ENCODE measurements around the gene PIGK. TPM values are rescaled to one million over a fixed set of nuclear protein-coding genes. Genes with fewer than 3 reads are reported as not detected.
A peak's percentile ranks its signal among the peaks of the same experiment; 100 is the strongest.

Gene PIGK
- 9.2 and 11.2 TPM in 2 replicates for total RNA-seq
- 13.0 and 23.2 TPM in 2 replicates for polyA plus RNA-seq

DNA sequence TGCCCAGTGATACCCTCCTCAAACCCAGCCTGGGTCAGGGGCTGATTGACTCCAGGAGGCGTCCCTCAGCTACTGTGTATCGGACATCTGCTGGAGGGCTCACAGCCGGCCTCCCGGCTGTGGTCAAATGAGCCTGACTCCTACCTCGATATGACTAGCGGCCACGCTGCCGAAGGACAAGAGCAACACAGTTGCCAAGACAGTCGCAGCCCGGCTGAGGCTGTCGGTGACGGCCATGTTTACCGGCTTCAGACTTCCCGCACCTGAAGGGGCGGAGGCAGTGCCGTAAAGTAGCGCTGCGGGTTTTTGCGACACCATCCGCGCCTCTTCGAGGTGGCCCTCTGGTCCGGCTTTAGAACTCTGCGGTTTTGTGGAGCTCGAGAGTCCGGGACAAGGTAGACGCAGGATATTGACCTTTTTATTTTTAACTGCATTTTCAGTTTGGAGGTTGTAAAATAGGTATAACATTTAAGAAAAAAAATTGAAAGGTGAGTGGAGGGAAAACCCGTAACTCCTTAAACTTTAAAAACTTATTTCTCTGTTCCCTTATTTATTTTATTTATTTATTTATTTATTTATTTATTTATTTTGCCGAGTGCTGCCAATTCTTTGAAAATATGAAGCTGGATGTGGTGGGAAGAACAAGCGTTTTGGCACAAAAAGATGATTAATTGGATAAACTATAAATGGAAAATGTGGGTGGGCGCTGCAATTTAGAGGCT lies at the start of gene PIGK:
Gene PIGK (minus strand): TSS at position 265 of the 722 bp plus-strand sequence. CDS start 28 bp downstream, at position 237.
- TF ChIP-seq CTCF (IDR thresholded peaks at IDR 0.05; ENCODE audit: low read depth, low read length), result no peak
- H3K27ac ChIP-seq, result peak within 1 kb of the TSS; percentile 82
- peaks cover 10% of the 10 kb centered on the region for H3K4me1 ChIP-seq (ENCODE audit: low read depth)
- DNase-seq (ENCODE audit: low read depth in 1 of 2, low spot score in 1 of 2), result peak; percentile 89 to 93
- H3K27me3 ChIP-seq, result no peaks in the 10 kb centered on the region
- H3K4me3 ChIP-seq, result peak within 1 kb of the TSS; percentile 81
- no peaks in the 10 kb centered on the region for H3K36me3 ChIP-seq
- H3K9me3 ChIP-seq (ENCODE audit: low read depth), result no peaks in the 10 kb centered on the region

DNA sequence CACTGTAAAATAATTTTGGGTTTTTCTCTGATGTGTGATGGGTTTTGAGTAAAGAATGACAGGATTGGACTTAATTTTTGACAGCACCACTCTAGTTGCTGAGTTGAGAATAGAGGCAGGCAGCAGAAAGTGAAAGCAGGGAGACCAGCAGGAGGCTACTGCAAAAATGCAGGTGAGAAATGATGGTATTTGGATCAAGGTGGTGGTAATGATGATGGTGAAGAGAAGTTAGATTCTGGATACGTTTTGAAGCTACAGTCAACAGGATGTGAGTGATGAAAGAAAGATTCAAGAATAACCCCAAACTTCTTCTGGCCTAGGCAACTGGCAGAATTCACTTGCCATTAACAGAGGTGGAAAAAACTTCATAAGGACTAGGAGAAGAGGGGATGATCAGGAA lies 47.8 kb upstream of the PIGK start:
- H3K27me3 ChIP-seq, result no peaks in the 10 kb centered on the region
- H3K27ac ChIP-seq, result no peak overlapping the region
- no peak for DNase-seq (ENCODE audit: low read depth in 1 of 2, low spot score in 1 of 2)
- TF ChIP-seq CTCF (IDR thresholded peaks at IDR 0.05; ENCODE audit: low read depth, low read length), result no peak
- no peaks in the 10 kb centered on the region for H3K4me1 ChIP-seq (ENCODE audit: low read depth)
- H3K9me3 ChIP-seq (ENCODE audit: low read depth), result no peaks in the 10 kb centered on the region
- no peaks in the 10 kb centered on the region for H3K36me3 ChIP-seq
- no peak overlapping the region for H3K4me3 ChIP-seq

GRCh38 chr1:77265180-77265579 lies 46.0 kb upstream of the PIGK start:
- Histone ChIP-seq H3K9me3 (ENCODE audit: low read depth) (no peaks in the 10 kb centered on the region), H3K36me3 (no peaks in the 10 kb centered on the region), H3K27me3 (no peaks in the 10 kb centered on the region), H3K4me1 (ENCODE audit: low read depth) (no peaks in the 10 kb centered on the region), H3K27ac (no peak overlapping the region), H3K4me3 (no peak overlapping the region)
- no peak for DNase-seq (ENCODE audit: low read depth in 1 of 2, low spot score in 1 of 2)
- no peak for TF ChIP-seq CTCF (IDR thresholded peaks at IDR 0.05; ENCODE audit: low read depth, low read length)

DNA sequence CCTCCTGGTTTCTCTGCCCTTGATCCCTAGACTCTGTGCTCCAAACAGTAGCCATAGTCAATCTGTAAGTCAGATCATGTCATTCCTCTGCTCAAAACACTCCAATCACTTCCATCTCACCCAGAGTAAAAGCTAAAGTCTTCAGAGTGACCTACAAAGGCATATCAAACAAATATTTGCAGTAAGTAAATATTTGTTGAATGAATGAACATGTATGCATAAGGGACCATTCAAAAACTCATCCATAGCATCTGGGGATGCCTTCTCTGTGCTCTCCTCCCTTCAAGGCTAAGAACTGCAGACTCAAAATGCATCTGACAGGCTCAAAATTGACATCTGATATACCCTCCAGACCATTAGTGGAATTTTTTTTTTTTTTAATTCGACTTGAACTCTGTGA lies 44.5 kb upstream of the PIGK start:
- DNase-seq (ENCODE audit: low read depth in 1 of 2, low spot score in 1 of 2), result no peak
- no peaks in the 10 kb centered on the region for H3K4me1 ChIP-seq (ENCODE audit: low read depth)
- no peak overlapping the region for H3K4me3 ChIP-seq
- H3K27ac ChIP-seq, result no peak overlapping the region
- TF ChIP-seq CTCF (IDR thresholded peaks at IDR 0.05; ENCODE audit: low read depth, low read length), result no peak
- H3K27me3 ChIP-seq, result no peaks in the 10 kb centered on the region
- H3K36me3 ChIP-seq, result no peaks in the 10 kb centered on the region
- no peaks in the 10 kb centered on the region for H3K9me3 ChIP-seq (ENCODE audit: low read depth)

DNA sequence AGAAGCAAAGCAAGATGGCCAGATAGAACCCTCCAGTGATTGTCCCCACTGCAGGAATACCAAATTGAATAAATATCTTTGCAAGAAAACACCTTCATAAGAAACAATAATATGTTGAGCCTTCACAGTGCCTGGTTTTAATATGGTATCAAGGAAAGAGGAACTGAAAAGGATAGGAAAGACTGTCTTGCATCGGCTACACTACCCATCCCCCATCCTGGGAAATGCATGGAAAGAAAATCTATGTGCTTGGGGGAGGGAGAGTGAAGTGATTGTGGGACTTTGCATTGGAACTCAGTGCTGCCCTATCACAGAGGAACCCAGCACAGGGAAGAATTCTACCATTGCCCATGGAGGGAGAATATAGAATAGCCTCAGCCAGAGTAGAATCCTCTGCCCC lies 34.0 kb upstream of the PIGK start:
- no peaks in the 10 kb centered on the region for H3K9me3 ChIP-seq (ENCODE audit: low read depth)
- DNase-seq (ENCODE audit: low read depth in 1 of 2, low spot score in 1 of 2), result no peak
- no peaks in the 10 kb centered on the region for H3K36me3 ChIP-seq
- H3K27me3 ChIP-seq, result no peaks in the 10 kb centered on the region
- no peaks in the 10 kb centered on the region for H3K4me1 ChIP-seq (ENCODE audit: low read depth)
- no peak overlapping the region for H3K27ac ChIP-seq
- no peak overlapping the region for H3K4me3 ChIP-seq
- no peak for TF ChIP-seq CTCF (IDR thresholded peaks at IDR 0.05; ENCODE audit: low read depth, low read length)
